ENCODE data around the gene CAPN1. TPM values are rescaled to one million over a fixed set of nuclear protein-coding genes. Genes with fewer than 3 reads are reported as not detected.

CAPN1 gene
- total RNA-seq, 6 donors from 2014 or later = 152 to 327 (median 235) TPM

DNA sequence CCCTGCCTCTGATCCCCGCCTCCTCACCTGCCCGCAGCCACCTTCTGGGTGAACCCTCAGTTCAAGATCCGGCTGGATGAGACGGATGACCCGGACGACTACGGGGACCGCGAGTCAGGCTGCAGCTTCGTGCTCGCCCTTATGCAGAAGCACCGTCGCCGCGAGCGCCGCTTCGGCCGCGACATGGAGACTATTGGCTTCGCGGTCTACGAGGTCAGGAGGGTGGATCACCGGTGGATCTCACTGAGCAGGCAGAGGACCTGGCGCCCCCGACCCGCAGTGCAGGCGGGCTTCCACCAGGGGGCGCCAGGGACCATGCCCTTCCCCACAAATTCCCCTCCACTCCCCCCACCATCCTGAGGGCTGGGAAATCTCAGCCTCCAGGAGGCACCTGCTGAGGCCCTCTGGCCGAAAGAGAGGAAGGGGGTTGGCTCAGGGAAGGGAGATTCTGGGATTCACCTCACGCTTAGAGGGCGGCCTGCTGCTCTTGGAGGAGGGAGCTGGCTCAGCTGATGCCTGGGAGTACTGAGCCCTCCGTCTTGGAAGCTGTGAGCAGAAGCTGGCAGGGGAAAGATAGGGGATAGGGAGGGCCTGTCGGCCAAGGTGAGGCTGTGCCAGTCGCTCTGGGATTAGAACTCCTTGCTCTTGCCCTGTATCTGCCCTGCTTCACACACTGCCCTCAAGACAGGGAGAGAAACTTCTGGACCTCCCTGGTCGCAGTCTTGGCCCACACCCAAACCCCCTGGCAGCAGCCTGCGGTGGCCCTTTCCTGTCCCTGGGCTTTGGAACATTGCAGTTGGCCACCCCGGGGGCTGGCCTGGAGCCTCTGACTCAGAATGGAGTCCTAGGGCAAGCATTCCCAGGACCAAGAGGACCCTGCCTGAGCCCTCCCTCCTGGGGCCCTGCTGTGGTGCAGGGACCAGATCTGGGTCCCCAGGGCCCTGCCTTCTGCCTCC is 23.2 kb downstream of the CAPN1 start:
- H3K36me3 ChIP-seq = peaks cover 25 to 92% (median 72%) of the 10 kb centered on the region in 4 donors
- ATAC-seq (ENCODE audit: low FRiP score in 2 of 2) = peak; percentile 52 to 72
- no peaks in the 10 kb centered on the region for H3K27me3 ChIP-seq
- H3K27ac ChIP-seq = no peak overlapping the region
- TF ChIP-seq POLR2AphosphoS5 (IDR thresholded peaks at IDR 0.05) (no peak), POLR2A (IDR thresholded peaks at IDR 0.05) (peak in 1 of 4 donors; percentile 5), CTCF (IDR thresholded peaks at IDR 0.05) (peak; percentile 84 to 93 (median 88)), EP300 (IDR thresholded peaks at IDR 0.05) (no peak)
- H3K9me3 ChIP-seq = no peaks in the 10 kb centered on the region
- H3K4me3 ChIP-seq = no peak overlapping the region
- H3K4me1 ChIP-seq = peaks cover 8 to 30% (median 16%) of the 10 kb centered on the region in 4 donors
- WGBS, 2 donors = 70 to 86% methylated on average over 10 to 32 of the region's 38 CpGs
- peak; percentile 39 to 88 for DNase-seq

DNA sequence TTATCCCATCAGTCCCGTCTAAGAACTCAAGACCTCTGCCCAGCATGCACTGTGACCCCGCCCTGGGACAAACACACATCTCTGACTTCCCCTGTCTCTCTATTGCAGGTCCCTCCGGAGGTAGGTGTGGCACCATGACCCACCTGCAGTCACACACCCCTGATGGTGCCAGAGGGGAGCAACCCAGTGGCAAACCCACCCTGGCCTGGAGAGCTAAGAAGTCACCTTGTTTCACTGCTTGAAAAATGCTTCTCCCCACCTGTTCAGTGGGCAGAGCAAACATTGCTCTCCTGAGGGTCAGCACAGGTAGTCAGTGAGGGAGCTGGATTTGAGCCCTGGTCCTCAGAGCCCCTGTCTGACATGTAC is 23.9 kb downstream of the CAPN1 start:
- H3K4me1 ChIP-seq = peaks cover 8 to 30% (median 16%) of the 10 kb centered on the region in 4 donors
- WGBS, 2 donors = 78 to 90% methylated on average over 3 of the region's 3 CpGs
- no peaks in the 10 kb centered on the region for H3K27me3 ChIP-seq
- peaks cover 32 to 92% (median 73%) of the 10 kb centered on the region in 4 donors for H3K36me3 ChIP-seq
- H3K4me3 ChIP-seq = no peak overlapping the region
- DNase-seq (no peak), ATAC-seq (ENCODE audit: low FRiP score in 2 of 2) (no peak)
- H3K27ac ChIP-seq = no peak overlapping the region
- no peak for TF ChIP-seq CTCF (IDR thresholded peaks at IDR 0.05)
- TF ChIP-seq EP300 (IDR thresholded peaks at IDR 0.05) = no peak
- no peak for TF ChIP-seq POLR2AphosphoS5 (IDR thresholded peaks at IDR 0.05)
- no peak for TF ChIP-seq POLR2A (IDR thresholded peaks at IDR 0.05)
- no peaks in the 10 kb centered on the region for H3K9me3 ChIP-seq

DNA sequence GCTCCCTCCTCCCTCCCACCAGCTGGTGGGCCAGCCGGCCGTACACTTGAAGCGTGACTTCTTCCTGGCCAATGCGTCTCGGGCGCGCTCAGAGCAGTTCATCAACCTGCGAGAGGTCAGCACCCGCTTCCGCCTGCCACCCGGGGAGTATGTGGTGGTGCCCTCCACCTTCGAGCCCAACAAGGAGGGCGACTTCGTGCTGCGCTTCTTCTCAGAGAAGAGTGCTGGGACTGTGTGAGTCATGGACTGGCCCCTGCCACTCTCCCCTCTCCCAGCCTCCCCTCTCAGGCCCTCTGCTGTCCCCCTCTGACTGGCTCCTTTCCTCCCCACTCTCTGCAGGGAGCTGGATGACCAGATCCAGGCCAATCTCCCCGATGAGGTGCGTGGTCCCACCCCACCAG is 24.7 kb downstream of the CAPN1 start:
- peaks cover 38 to 95% (median 81%) of the 10 kb centered on the region in 4 donors for H3K36me3 ChIP-seq
- no peaks in the 10 kb centered on the region for H3K9me3 ChIP-seq
- no peak overlapping the region for H3K4me3 ChIP-seq
- H3K27ac ChIP-seq = peak overlapping the region in 1 of 4 donors; percentile 7
- WGBS, 2 donors = 94 to 96% methylated on average over 17 of the region's 17 CpGs
- DNase-seq (peak in 1 of 2 donors; percentile 64), ATAC-seq (ENCODE audit: low FRiP score in 2 of 2) (no peak)
- TF ChIP-seq POLR2A (IDR thresholded peaks at IDR 0.05) = no peak
- no peak for TF ChIP-seq POLR2AphosphoS5 (IDR thresholded peaks at IDR 0.05)
- no peak for TF ChIP-seq CTCF (IDR thresholded peaks at IDR 0.05)
- TF ChIP-seq EP300 (IDR thresholded peaks at IDR 0.05) = no peak
- no peaks in the 10 kb centered on the region for H3K27me3 ChIP-seq
- peaks cover 8 to 30% (median 16%) of the 10 kb centered on the region in 4 donors for H3K4me1 ChIP-seq

DNA sequence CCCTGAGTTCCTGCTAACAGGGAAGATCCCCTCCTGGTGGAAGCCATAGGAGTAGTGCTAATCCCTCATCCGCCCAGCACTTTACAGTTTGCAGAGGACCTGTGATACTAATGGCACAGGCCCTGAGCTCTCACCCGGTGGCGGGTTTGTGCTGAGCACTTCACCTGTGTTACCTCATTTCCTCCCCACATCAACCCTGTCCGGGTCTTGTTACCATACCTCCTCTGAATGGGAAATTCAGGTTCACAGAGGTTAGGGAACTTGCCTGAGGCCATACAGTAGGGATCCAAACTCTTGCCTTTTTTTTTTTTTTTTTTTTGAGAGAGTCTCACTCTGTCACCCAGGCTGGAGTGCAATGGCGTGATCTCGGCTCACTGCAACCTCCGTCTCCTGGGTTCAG is 25.2 kb downstream of the CAPN1 start:
- TF ChIP-seq POLR2AphosphoS5 (IDR thresholded peaks at IDR 0.05) (no peak), EP300 (IDR thresholded peaks at IDR 0.05) (no peak), CTCF (IDR thresholded peaks at IDR 0.05) (no peak), POLR2A (IDR thresholded peaks at IDR 0.05) (no peak)
- Histone ChIP-seq H3K9me3 (no peaks in the 10 kb centered on the region), H3K4me3 (no peak overlapping the region), H3K36me3 (peaks cover 39 to 98% (median 84%) of the 10 kb centered on the region in 4 donors), H3K4me1 (peaks cover 8 to 30% (median 16%) of the 10 kb centered on the region in 4 donors), H3K27me3 (no peaks in the 10 kb centered on the region), H3K27ac (peak overlapping the region in 1 of 4 donors; percentile 7)
- peak in 1 of 2 donors; percentile 21 for DNase-seq
- no peak for ATAC-seq (ENCODE audit: low FRiP score in 2 of 2)
- 85 to 90% methylated on average over 7 of the region's 7 CpGs for WGBS, 2 donors

Measured in upper lobe of left lung (tissue), 6 donors.